Measurements from ENCODE around the gene HOXC13.

Gene HOXC13

GRCh38 chr12:53950789-53951576 is 12.4 kb downstream of the HOXC13 start:
- H3K4me2 ChIP-seq (ENCODE audit: low read length) = no peak overlapping the region
- H3F3A ChIP-seq (ENCODE audit: control insufficient read depth, insufficient read depth) = no peaks in the 10 kb centered on the region
- H3K9me3 ChIP-seq (ENCODE audit: control insufficient read depth, insufficient read depth, low read length) = no peaks in the 10 kb centered on the region
- TF ChIP-seq EZH2phosphoT487 (IDR thresholded peaks at IDR 0.05; ENCODE audit: borderline replicate concordance, low read length) = no peak
- TF ChIP-seq, protein P1, sequence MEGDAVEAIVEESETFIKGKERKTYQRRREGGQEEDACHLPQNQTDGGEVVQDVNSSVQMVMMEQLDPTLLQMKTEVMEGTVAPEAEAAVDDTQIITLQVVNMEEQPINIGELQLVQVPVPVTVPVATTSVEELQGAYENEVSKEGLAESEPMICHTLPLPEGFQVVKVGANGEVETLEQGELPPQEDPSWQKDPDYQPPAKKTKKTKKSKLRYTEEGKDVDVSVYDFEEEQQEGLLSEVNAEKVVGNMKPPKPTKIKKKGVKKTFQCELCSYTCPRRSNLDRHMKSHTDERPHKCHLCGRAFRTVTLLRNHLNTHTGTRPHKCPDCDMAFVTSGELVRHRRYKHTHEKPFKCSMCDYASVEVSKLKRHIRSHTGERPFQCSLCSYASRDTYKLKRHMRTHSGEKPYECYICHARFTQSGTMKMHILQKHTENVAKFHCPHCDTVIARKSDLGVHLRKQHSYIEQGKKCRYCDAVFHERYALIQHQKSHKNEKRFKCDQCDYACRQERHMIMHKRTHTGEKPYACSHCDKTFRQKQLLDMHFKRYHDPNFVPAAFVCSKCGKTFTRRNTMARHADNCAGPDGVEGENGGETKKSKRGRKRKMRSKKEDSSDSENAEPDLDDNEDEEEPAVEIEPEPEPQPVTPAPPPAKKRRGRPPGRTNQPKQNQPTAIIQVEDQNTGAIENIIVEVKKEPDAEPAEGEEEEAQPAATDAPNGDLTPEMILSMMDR (IDR thresholded peaks at IDR 0.05; ENCODE audit: low read depth, low read length, poor library complexity, severe bottlenecking) = no peak
- H3K4me1 ChIP-seq (ENCODE audit: control insufficient read depth, low read length) = no peaks in the 10 kb centered on the region
- H4K20me1 ChIP-seq (ENCODE audit: control insufficient read depth, insufficient read depth, low read depth, low read length) = no peaks in the 10 kb centered on the region
- H3K4me3 ChIP-seq (ENCODE audit: low read length) = no peak overlapping the region
- H3K79me2 ChIP-seq (ENCODE audit: control insufficient read depth, low read length) = no peaks in the 10 kb centered on the region
- peaks cover 87% of the 10 kb centered on the region for H3K27me3 ChIP-seq (ENCODE audit: control insufficient read depth, low read length)
- no peaks in the 10 kb centered on the region for H3K36me3 ChIP-seq (ENCODE audit: control insufficient read depth, low read length)
- H3K27ac ChIP-seq (ENCODE audit: low read depth, low read length) = no peak overlapping the region
- no peaks in the 10 kb centered on the region for H3K9me2 ChIP-seq (replicated peaks; ENCODE audit: control insufficient read depth, low read length)

- H3K4me1 ChIP-seq (ENCODE audit: control insufficient read depth, low read length) = no peaks in the 10 kb centered on the region
- no peak overlapping the region for H3K4me2 ChIP-seq (ENCODE audit: low read length)
- no peak overlapping the region for H3K27ac ChIP-seq (ENCODE audit: low read depth, low read length)
- H3F3A ChIP-seq (ENCODE audit: control insufficient read depth, insufficient read depth) = no peaks in the 10 kb centered on the region
- peaks cover 87% of the 10 kb centered on the region for H3K27me3 ChIP-seq (ENCODE audit: control insufficient read depth, low read length)
- H3K36me3 ChIP-seq (ENCODE audit: control insufficient read depth, low read length) = no peaks in the 10 kb centered on the region
- no peak overlapping the region for H3K4me3 ChIP-seq (ENCODE audit: low read length)
- TF ChIP-seq, protein P1 (IDR thresholded peaks at IDR 0.05; ENCODE audit: low read depth, low read length, poor library complexity, severe bottlenecking) = no peak
- no peak for TF ChIP-seq EZH2phosphoT487 (IDR thresholded peaks at IDR 0.05; ENCODE audit: borderline replicate concordance, low read length)
- H3K79me2 ChIP-seq (ENCODE audit: control insufficient read depth, low read length) = no peaks in the 10 kb centered on the region
- H4K20me1 ChIP-seq (ENCODE audit: control insufficient read depth, insufficient read depth, low read depth, low read length) = no peaks in the 10 kb centered on the region
- no peaks in the 10 kb centered on the region for H3K9me3 ChIP-seq (ENCODE audit: control insufficient read depth, insufficient read depth, low read length)
- H3K9me2 ChIP-seq (replicated peaks; ENCODE audit: control insufficient read depth, low read length) = no peaks in the 10 kb centered on the region
Observed at GRCh38 chr12:53951577-53952334, 13.1 kb downstream of the HOXC13 start.

GRCh38 chr12:53952335-53952694 is 13.7 kb downstream of the HOXC13 start:
- TF ChIP-seq, protein P1 (IDR thresholded peaks at IDR 0.05; ENCODE audit: low read depth, low read length, poor library complexity, severe bottlenecking) = no peak
- TF ChIP-seq EZH2phosphoT487 (IDR thresholded peaks at IDR 0.05; ENCODE audit: borderline replicate concordance, low read length) = no peak; the same call in 1 of the 2 replicates
- Histone ChIP-seq H3K9me3 (ENCODE audit: control insufficient read depth, insufficient read depth, low read length) (no peaks in the 10 kb centered on the region), H3K4me3 (ENCODE audit: low read length) (no peak overlapping the region), H3K79me2 (ENCODE audit: control insufficient read depth, low read length) (no peaks in the 10 kb centered on the region), H3K4me2 (ENCODE audit: low read length) (no peak overlapping the region), H4K20me1 (ENCODE audit: control insufficient read depth, insufficient read depth, low read depth, low read length) (no peaks in the 10 kb centered on the region), H3F3A (ENCODE audit: control insufficient read depth, insufficient read depth) (no peaks in the 10 kb centered on the region), H3K36me3 (ENCODE audit: control insufficient read depth, low read length) (no peaks in the 10 kb centered on the region), H3K27me3 (ENCODE audit: control insufficient read depth, low read length) (peaks cover 89% of the 10 kb centered on the region), H3K9me2 (replicated peaks; ENCODE audit: control insufficient read depth, low read length) (no peaks in the 10 kb centered on the region), H3K4me1 (ENCODE audit: control insufficient read depth, low read length) (no peaks in the 10 kb centered on the region), H3K27ac (ENCODE audit: low read depth, low read length) (no peak overlapping the region)

All from DOHH2 (cell line).